Liver (tissue), 9 donors: ENCODE data around the gene DUSP7. TPM values are rescaled to one million over a fixed set of nuclear protein-coding genes. Genes with fewer than 3 reads are reported as not detected.
"Not testable (repeated sequence)": the region's sequence is repeated elsewhere in the genome, so short reads cannot be mapped to it uniquely, and the experiment has no call there.

Source experiments
- DNase-seq: peaks from one replicate; pipeline ENCODE4 v3.0.0-alpha.2; 2017; ENCODE audit warnings: low spot score
- H3K27ac ChIP-seq, 2 donors: one replicate each; pipeline ENCODE4 v1.7.0; 2013; ENCODE audit warnings: inconsistent platforms in 2 of 2, low read length in 2 of 2, control low read depth in 1 of 2, low read depth in 1 of 2, mild to moderate bottlenecking in 1 of 2
- H3K27me3 ChIP-seq, 4 donors: one replicate each; pipeline versions ENCODE4 v1.6.1 to v1.7.0; 2013; ENCODE audit warnings: low read length in 3 of 4, inconsistent platforms in 1 of 4, mild to moderate bottlenecking in 1 of 4, moderate library complexity in 1 of 4; ENCODE audit not compliant: control insufficient read depth in 4 of 4, insufficient read depth in 4 of 4
- H3K36me3 ChIP-seq, 4 donors: one replicate each; pipeline versions ENCODE4 v1.6.1 to v1.7.0; 2013; ENCODE audit warnings: low read length in 3 of 4, mild to moderate bottlenecking in 3 of 4, low read depth in 1 of 4, moderate library complexity in 1 of 4; ENCODE audit not compliant: control insufficient read depth in 4 of 4, insufficient read depth in 3 of 4
- H3K4me1 ChIP-seq, 4 donors: one replicate each; pipeline versions ENCODE4 v1.6.1 to v1.7.0; 2013; ENCODE audit warnings: low read length in 3 of 4, mild to moderate bottlenecking in 3 of 4, moderate library complexity in 1 of 4; ENCODE audit not compliant: control insufficient read depth in 4 of 4, insufficient read depth in 4 of 4
- H3K4me3 ChIP-seq, 3 donors: one replicate each; pipeline versions ENCODE4 v1.6.1 to v1.7.0; 2013; ENCODE audit warnings: low read length in 3 of 3, control low read depth in 1 of 3, low read depth in 1 of 3, mild to moderate bottlenecking in 1 of 3
- H3K9ac ChIP-seq, 2 donors: one replicate each; pipeline ENCODE4 v1.7.0; 2013; ENCODE audit warnings: low read length in 2 of 2, mild to moderate bottlenecking in 2 of 2, moderate library complexity in 2 of 2, control low read depth in 1 of 2, low read depth in 1 of 2
- H3K9me3 ChIP-seq, 4 donors: one replicate each; pipeline versions ENCODE4 v1.6.1 to v1.7.0; 2013; ENCODE audit warnings: low read length in 3 of 4; ENCODE audit not compliant: control insufficient read depth in 4 of 4
- EGR1 ChIP-seq, 2 donors: IDR thresholded peaks; 2 replicates each; pipeline ENCODE4 v1.6.1; 2016 to 2018; ENCODE audit warnings: antibody characterized with exemption in 2 of 2, low read depth in 2 of 2
- FOXA1 ChIP-seq: IDR thresholded peaks from 2 replicates; pipeline ENCODE4 v1.6.1; 2016; ENCODE audit warnings: antibody characterized with exemption
- FOXA2 ChIP-seq: IDR thresholded peaks from 2 replicates; pipeline ENCODE4 v1.6.1; 2016; ENCODE audit warnings: antibody characterized with exemption
- GABPA ChIP-seq, 2 donors: IDR thresholded peaks in 1 of 2; conservative IDR thresholded peaks in 1 of 2; 2 replicates each; pipeline ENCODE4 v1.6.1; 2016; ENCODE audit warnings: antibody characterized with exemption in 2 of 2, mild to moderate bottlenecking in 1 of 2, moderate library complexity in 1 of 2
- HNF4A ChIP-seq, 2 donors: conservative IDR thresholded peaks; 2 replicates each; pipeline ENCODE4 v1.6.1; 2016; ENCODE audit warnings: antibody characterized with exemption in 2 of 2, mild to moderate bottlenecking in 2 of 2
- HNF4G ChIP-seq: IDR thresholded peaks from 2 replicates; pipeline ENCODE4 v1.6.1; 2016; ENCODE audit warnings: antibody characterized with exemption
- MAX ChIP-seq: IDR thresholded peaks from 2 replicates; pipeline ENCODE4 v1.6.1; 2016; ENCODE audit warnings: antibody characterized with exemption
- NR2F2 ChIP-seq: IDR thresholded peaks from 2 replicates; pipeline ENCODE4 v1.6.1; 2016; ENCODE audit warnings: antibody characterized with exemption
- RAD21 ChIP-seq, 2 donors: IDR thresholded peaks; 2 replicates each; pipeline ENCODE4 v1.6.1; 2016; ENCODE audit warnings: antibody characterized with exemption in 2 of 2, mild to moderate bottlenecking in 2 of 2
- RXRA ChIP-seq, 2 donors: IDR thresholded peaks; 2 replicates each; pipeline ENCODE4 v1.6.1; 2017 to 2018; ENCODE audit warnings: antibody characterized with exemption in 2 of 2, mild to moderate bottlenecking in 1 of 2
- SP1 ChIP-seq: IDR thresholded peaks from 2 replicates; pipeline ENCODE4 v1.6.1; 2018; ENCODE audit warnings: antibody characterized with exemption, mild to moderate bottlenecking
- TAF1 ChIP-seq: conservative IDR thresholded peaks from 2 replicates; pipeline ENCODE4 v1.6.1; 2016; ENCODE audit warnings: antibody characterized with exemption, mild to moderate bottlenecking
- whole genome bisulfite sequencing: extraction: QIAGEN DNeasy Blood & Tissue Kit; methylation state at CpG from one replicate; pipeline ENCODE4 v1.1.7; 2013; 5-methylcytosine and 5-hydroxymethylcytosine counted together
- polyA plus RNA-seq, 2 donors: library from polyadenylated mRNA; stranded (reverse) in 1 of 2; unstranded in 1 of 2; fragments of 200-250 nt in 1 of 2; fragments of >200 nt in 1 of 2; fragmentation: Nextera tagmentation in 1 of 2; extraction: Ambion mirVana in 1 of 2; gene quantifications; one replicate each; pipeline versions ENCODE4 v1.2.1 to v1.2.3, GENCODE V29; 2013 to 2015
- total RNA-seq, 2 donors: library from RNA; depleted of rRNA; stranded (reverse); fragments of >200 nt; gene quantifications; one replicate each; pipeline ENCODE4 v1.2.3, GENCODE V29; 2014
- TF ChIP-seq, protein P1 (sequence below): IDR thresholded peaks from 2 replicates; pipeline ENCODE4 v1.6.1; 2016; ENCODE audit warnings: antibody characterized with exemption
- TF ChIP-seq, protein P2 (sequence below): fragments of 150-350 bp; IDR thresholded peaks from 2 replicates; pipeline ENCODE4 v1.5.1; 2017; ENCODE audit warnings: improper control_type of control experiment, low read depth, low read length; ENCODE audit not compliant: missing input control
- TF ChIP-seq, protein P3 (sequence below): IDR thresholded peaks from 2 replicates; pipeline ENCODE4 v1.6.1; 2016; ENCODE audit warnings: antibody characterized with exemption, mild to moderate bottlenecking
- donor health status: healthy.
- donor health status: healthy.
- donor health status: healthy.
- donor health status: healthy.
- donor health status: healthy.

Gene DUSP7
- total and polyA plus RNA-seq, 4 donors: 1.5 to 5.0 (median 3.7) TPM

GRCh38 chr3:52044869-52045619 lies 11.3 kb downstream of the DUSP7 start:
- peaks cover 0 to 8% (median 2%) of the 10 kb centered on the region in 4 donors for H3K36me3 ChIP-seq
- H3K4me3 ChIP-seq: no peak overlapping the region
- H3K27me3 ChIP-seq: no peaks in the 10 kb centered on the region
- no peak for TF ChIP-seq TAF1
- TF ChIP-seq, protein P1, sequence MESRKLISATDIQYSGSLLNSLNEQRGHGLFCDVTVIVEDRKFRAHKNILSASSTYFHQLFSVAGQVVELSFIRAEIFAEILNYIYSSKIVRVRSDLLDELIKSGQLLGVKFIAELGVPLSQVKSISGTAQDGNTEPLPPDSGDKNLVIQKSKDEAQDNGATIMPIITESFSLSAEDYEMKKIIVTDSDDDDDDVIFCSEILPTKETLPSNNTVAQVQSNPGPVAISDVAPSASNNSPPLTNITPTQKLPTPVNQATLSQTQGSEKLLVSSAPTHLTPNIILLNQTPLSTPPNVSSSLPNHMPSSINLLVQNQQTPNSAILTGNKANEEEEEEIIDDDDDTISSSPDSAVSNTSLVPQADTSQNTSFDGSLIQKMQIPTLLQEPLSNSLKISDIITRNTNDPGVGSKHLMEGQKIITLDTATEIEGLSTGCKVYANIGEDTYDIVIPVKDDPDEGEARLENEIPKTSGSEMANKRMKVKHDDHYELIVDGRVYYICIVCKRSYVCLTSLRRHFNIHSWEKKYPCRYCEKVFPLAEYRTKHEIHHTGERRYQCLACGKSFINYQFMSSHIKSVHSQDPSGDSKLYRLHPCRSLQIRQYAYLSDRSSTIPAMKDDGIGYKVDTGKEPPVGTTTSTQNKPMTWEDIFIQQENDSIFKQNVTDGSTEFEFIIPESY: no peak
- TF ChIP-seq RAD21 (IDR thresholded peaks at IDR 0.05): no peak
- no peak for TF ChIP-seq EGR1 (IDR thresholded peaks at IDR 0.05; ENCODE audit: low read depth in 2 of 2)
- TF ChIP-seq RXRA (IDR thresholded peaks at IDR 0.05): no peak
- TF ChIP-seq SP1: no peak
- no peak overlapping the region for H3K27ac ChIP-seq
- no peak overlapping the region for H3K9ac ChIP-seq
- DNase-seq: no peak
- 97% methylated on average over 18 of the region's 18 CpGs for WGBS
- no peaks in the 10 kb centered on the region for H3K9me3 ChIP-seq
- H3K4me1 ChIP-seq: peaks cover 0 to 4% (median under 1%) of the 10 kb centered on the region in 4 donors

- 94% methylated on average over 6 of the region's 6 CpGs for WGBS
- H3K27me3 ChIP-seq: no peaks in the 10 kb centered on the region
- H3K27ac ChIP-seq: no peak overlapping the region
- DNase-seq: no peak
- peaks cover 0 to 4% (median 2%) of the 10 kb centered on the region in 4 donors for H3K4me1 ChIP-seq
- H3K9me3 ChIP-seq: no peaks in the 10 kb centered on the region
- TF ChIP-seq NR2F2 (no peak), TAF1 (no peak), FOXA2 (no peak), HNF4A (conservative IDR thresholded peaks at IDR 0.05) (no peak), HNF4G (no peak), FOXA1 (no peak), GABPA (IDR thresholded peaks at IDR 0.05 in 1 of 2, conservative IDR thresholded peaks at IDR 0.05 in 1 of 2) (no peak), MAX (no peak), RXRA (IDR thresholded peaks at IDR 0.05) (no peak), EGR1 (IDR thresholded peaks at IDR 0.05; ENCODE audit: low read depth in 2 of 2) (no peak)
- TF ChIP-seq, protein P2, sequence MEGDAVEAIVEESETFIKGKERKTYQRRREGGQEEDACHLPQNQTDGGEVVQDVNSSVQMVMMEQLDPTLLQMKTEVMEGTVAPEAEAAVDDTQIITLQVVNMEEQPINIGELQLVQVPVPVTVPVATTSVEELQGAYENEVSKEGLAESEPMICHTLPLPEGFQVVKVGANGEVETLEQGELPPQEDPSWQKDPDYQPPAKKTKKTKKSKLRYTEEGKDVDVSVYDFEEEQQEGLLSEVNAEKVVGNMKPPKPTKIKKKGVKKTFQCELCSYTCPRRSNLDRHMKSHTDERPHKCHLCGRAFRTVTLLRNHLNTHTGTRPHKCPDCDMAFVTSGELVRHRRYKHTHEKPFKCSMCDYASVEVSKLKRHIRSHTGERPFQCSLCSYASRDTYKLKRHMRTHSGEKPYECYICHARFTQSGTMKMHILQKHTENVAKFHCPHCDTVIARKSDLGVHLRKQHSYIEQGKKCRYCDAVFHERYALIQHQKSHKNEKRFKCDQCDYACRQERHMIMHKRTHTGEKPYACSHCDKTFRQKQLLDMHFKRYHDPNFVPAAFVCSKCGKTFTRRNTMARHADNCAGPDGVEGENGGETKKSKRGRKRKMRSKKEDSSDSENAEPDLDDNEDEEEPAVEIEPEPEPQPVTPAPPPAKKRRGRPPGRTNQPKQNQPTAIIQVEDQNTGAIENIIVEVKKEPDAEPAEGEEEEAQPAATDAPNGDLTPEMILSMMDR: no peak
- TF ChIP-seq, protein P3, sequence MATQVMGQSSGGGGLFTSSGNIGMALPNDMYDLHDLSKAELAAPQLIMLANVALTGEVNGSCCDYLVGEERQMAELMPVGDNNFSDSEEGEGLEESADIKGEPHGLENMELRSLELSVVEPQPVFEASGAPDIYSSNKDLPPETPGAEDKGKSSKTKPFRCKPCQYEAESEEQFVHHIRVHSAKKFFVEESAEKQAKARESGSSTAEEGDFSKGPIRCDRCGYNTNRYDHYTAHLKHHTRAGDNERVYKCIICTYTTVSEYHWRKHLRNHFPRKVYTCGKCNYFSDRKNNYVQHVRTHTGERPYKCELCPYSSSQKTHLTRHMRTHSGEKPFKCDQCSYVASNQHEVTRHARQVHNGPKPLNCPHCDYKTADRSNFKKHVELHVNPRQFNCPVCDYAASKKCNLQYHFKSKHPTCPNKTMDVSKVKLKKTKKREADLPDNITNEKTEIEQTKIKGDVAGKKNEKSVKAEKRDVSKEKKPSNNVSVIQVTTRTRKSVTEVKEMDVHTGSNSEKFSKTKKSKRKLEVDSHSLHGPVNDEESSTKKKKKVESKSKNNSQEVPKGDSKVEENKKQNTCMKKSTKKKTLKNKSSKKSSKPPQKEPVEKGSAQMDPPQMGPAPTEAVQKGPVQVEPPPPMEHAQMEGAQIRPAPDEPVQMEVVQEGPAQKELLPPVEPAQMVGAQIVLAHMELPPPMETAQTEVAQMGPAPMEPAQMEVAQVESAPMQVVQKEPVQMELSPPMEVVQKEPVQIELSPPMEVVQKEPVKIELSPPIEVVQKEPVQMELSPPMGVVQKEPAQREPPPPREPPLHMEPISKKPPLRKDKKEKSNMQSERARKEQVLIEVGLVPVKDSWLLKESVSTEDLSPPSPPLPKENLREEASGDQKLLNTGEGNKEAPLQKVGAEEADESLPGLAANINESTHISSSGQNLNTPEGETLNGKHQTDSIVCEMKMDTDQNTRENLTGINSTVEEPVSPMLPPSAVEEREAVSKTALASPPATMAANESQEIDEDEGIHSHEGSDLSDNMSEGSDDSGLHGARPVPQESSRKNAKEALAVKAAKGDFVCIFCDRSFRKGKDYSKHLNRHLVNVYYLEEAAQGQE: no peak
- no peak overlapping the region for H3K4me3 ChIP-seq
- no peaks in the 10 kb centered on the region for H3K36me3 ChIP-seq
- H3K9ac ChIP-seq: no peak overlapping the region
These were observed 12.6 kb downstream of the DUSP7 start for GRCh38 chr3:52043750-52044149.

GRCh38 chr3:52043039-52043438 lies 13.3 kb downstream of the DUSP7 start:
- H3K27me3 ChIP-seq, H3K4me3 ChIP-seq, H3K27ac ChIP-seq, H3K9me3 ChIP-seq, H3K9ac ChIP-seq, H3K36me3 ChIP-seq, H3K4me1 ChIP-seq, DNase-seq: not testable (repeated sequence)
- WGBS: 100% methylated on average over 1 of the region's 1 CpG
